HG03159 (cell line): Measurements from ENCODE around the gene ANAPC10.
"Not testable (repeated sequence)": the region's sequence is repeated elsewhere in the genome, so short reads cannot be mapped to it uniquely, and the experiment has no call there.

Experiments
- ATAC-seq: cut with Tn5 transposase; IDR thresholded peaks from one replicate; pipeline ENCODE4 v1.9.1; 2021; ENCODE audit warnings: mild to moderate bottlenecking, moderate library complexity; ENCODE audit not compliant: unreplicated experiment

The ANAPC10 gene

GRCh38 chr4:145097821-145098674 lies at the start of gene ANAPC10, which contains the start of gene ABCE1:
Gene ANAPC10 (minus strand): TSS chr4:145098196. CDS start chr4:145096099, 2,097 bp downstream.
Gene ABCE1 (plus strand): TSS chr4:145098311. CDS start chr4:145104413, 6,102 bp downstream.
- peak; percentile 81 for ATAC-seq

- ATAC-seq: not testable (repeated sequence)
These were observed 38.2 kb upstream of the ANAPC10 start for GRCh38 chr4:145136219-145136618.

- peak; percentile 81 for ATAC-seq
These were observed 34.6 kb upstream of the ANAPC10 start for GRCh38 chr4:145132511-145133098.

- ATAC-seq: no peak
These were observed 33.9 kb upstream of the ANAPC10 start for GRCh38 chr4:145131848-145132247.

GRCh38 chr4:145130788-145131399 lies 32.9 kb upstream of the ANAPC10 start:
- ATAC-seq: no peak

GRCh38 chr4:145130130-145130529 lies 32.1 kb upstream of the ANAPC10 start:
- ATAC-seq: no peak

- no peak for ATAC-seq
These were observed 27.4 kb upstream of the ANAPC10 start for GRCh38 chr4:145125396-145125795.

- no peak for ATAC-seq
These were observed 10.1 kb upstream of the ANAPC10 start for GRCh38 chr4:145108128-145108527.

GRCh38 chr4:145107126-145107525 lies 9.1 kb upstream of the ANAPC10 start:
- ATAC-seq: no peak

GRCh38 chr4:145103496-145103895 lies 5.5 kb upstream of the ANAPC10 start:
- ATAC-seq: no peak

- no peak for ATAC-seq
These were observed 4.6 kb upstream of the ANAPC10 start for GRCh38 chr4:145102619-145103018.

GRCh38 chr4:145101091-145101490 lies 3.1 kb upstream of the ANAPC10 start:
- no peak for ATAC-seq

- no peak for ATAC-seq
These were observed 1.7 kb upstream of the ANAPC10 start for GRCh38 chr4:145099653-145100052.

- peak; percentile 22 for ATAC-seq
These were observed 660 bp upstream of the ANAPC10 start for GRCh38 chr4:145098675-145099037.

GRCh38 chr4:145097331-145097820 lies 620 bp downstream of the ANAPC10 start:
- peak; percentile 2 for ATAC-seq

- no peak for ATAC-seq
These were observed 4.4 kb downstream of the ANAPC10 start for GRCh38 chr4:145093638-145094037.

- ATAC-seq: no peak
These were observed 7.6 kb downstream of the ANAPC10 start for GRCh38 chr4:145090380-145090779.

GRCh38 chr4:145083891-145084605 lies 13.9 kb downstream of the ANAPC10 start:
- ATAC-seq: no peak

- no peak for ATAC-seq
These were observed 16.2 kb downstream of the ANAPC10 start for GRCh38 chr4:145081756-145082155.

GRCh38 chr4:145076469-145076855 lies 21.5 kb downstream of the ANAPC10 start:
- no peak for ATAC-seq
